ENCODE data around the gene HDGF. TPM values are rescaled to one million over a fixed set of nuclear protein-coding genes. Genes with fewer than 3 reads are reported as not detected.

The HDGF gene
- total and polyA plus RNA-seq, 2 of the 8 experiments (the other 6 are each of a cell fraction or from before 2014, with no cell fraction given) = 145 to 391 TPM

DNA sequence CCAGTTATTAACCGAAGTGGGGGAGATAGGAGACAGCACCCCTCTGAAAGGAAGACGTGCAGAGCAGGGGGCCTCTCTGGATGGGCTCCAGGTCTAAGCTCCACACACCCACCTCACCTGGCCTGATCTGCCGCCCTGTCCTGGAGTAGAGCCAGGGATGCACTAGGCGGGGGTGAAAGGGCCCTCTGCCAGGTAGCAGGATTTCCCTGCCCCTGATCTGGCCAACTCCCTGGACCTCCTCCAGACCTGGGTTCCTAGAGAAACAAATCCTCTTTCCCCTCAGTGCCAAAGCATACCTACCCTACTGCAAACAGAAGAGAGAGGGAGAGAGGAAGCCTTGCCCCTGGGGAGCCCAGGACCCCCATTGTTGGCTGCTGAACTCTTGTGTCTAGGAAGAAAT lies 48.1 kb downstream of the HDGF start (continued):
- no peak for TF ChIP-seq ZNF274 (IDR thresholded peaks at IDR 0.05; ENCODE audit: borderline replicate concordance, extremely low read depth, low read length)

Data from H1 (cell line).